ENCODE results near the gene KDSR. TPM values are rescaled to one million over a fixed set of nuclear protein-coding genes. Genes with fewer than 3 reads are reported as not detected.

The KDSR gene
- total RNA-seq, 3 donors from 2014 or later, result 33.6 to 79.4 (median 51.4) TPM

DNA sequence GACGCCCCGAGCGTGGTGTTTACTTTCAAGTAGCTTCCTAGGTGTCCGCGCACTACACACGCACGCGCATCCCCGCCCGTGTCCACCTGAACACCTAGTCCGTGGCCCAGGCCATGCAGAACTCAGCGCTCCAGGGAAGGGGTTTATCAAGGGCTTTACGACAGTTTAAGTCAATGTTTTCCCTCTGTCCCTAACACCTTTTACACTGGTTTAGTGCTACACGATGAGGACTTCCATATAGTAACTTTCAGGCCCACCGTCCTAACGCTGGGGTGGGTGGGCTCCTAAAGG lies 46.1 kb downstream of the KDSR start:
- H3K9me3 ChIP-seq, result no peaks in the 10 kb centered on the region
- no peak overlapping the region for H3K4me3 ChIP-seq
- H3K4me1 ChIP-seq (ENCODE audit: low read depth), result no peaks in the 10 kb centered on the region
- H3K36me3 ChIP-seq (ENCODE audit: low read depth), result no peaks in the 10 kb centered on the region
- TF ChIP-seq, protein P1, sequence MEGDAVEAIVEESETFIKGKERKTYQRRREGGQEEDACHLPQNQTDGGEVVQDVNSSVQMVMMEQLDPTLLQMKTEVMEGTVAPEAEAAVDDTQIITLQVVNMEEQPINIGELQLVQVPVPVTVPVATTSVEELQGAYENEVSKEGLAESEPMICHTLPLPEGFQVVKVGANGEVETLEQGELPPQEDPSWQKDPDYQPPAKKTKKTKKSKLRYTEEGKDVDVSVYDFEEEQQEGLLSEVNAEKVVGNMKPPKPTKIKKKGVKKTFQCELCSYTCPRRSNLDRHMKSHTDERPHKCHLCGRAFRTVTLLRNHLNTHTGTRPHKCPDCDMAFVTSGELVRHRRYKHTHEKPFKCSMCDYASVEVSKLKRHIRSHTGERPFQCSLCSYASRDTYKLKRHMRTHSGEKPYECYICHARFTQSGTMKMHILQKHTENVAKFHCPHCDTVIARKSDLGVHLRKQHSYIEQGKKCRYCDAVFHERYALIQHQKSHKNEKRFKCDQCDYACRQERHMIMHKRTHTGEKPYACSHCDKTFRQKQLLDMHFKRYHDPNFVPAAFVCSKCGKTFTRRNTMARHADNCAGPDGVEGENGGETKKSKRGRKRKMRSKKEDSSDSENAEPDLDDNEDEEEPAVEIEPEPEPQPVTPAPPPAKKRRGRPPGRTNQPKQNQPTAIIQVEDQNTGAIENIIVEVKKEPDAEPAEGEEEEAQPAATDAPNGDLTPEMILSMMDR (IDR thresholded peaks at IDR 0.05), result no peak
- DNase-seq (peak in 1 of 3 donors; percentile 75), ATAC-seq (peak; percentile 38)
- intact Hi-C loops (cut with DNase I, micrococcal nuclease), result loop anchor here (5.0 to 10.0 kb wide), 3 partner anchors 189 to 309 kb away; no protein-coding TSS in a partner anchor

DNA sequence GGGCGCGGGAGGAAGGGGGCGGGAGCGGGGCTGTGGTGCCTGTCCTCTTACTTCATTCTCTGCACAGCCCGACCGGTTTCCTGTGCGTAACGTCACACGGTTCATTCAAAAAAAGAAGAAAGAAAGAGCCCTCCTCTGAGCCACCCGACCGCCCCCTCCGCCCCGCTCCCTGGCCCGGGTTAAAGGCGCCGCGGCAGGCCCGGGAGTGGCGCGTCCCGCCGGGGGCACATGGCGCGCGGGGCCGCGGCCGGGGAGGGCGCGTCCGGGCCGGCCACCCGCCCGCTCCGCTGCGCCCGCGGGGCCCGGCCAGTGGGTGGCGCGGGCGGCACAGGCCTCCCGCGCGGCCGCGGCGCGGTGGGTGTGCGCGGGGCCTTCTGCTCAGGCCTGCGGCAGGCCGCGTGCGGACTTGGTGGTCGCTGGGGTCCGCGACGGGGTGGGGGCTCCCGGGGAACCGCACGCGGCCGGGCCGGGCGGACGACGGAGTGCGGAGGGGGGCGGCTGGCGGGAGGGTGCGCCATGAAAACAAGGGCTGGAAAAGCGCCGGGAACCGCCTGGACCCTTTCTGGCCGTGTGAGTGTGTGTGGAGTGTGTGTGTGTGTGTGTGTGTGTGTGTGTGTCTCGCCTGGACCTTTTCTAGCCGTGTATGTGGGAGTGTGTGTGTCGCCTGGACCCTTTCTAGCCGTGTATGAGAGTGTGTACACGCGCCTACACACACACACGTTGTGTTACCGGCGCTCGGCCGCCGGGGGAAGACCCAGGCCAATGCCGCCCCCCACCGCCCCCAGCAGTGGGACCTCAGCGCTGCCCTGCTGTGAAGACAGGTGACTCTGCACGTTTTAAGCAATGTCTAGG lies 46.7 kb downstream of the KDSR start:
- DNase-seq, result peak; percentile 87 to 91 (median 88)
- Histone ChIP-seq H3K4me3 (peak overlapping the region; percentile 48), H3K4me1 (ENCODE audit: low read depth) (no peaks in the 10 kb centered on the region), H3K36me3 (ENCODE audit: low read depth) (no peaks in the 10 kb centered on the region), H3K9me3 (no peaks in the 10 kb centered on the region)
- intact Hi-C loops (cut with DNase I, micrococcal nuclease), result loop anchor here (5.0 to 10.0 kb wide), 3 partner anchors 188 to 308 kb away; no protein-coding TSS in a partner anchor
- peak; percentile 73 for ATAC-seq
- TF ChIP-seq, protein P1 (IDR thresholded peaks at IDR 0.05), result peak; percentile 5

DNA sequence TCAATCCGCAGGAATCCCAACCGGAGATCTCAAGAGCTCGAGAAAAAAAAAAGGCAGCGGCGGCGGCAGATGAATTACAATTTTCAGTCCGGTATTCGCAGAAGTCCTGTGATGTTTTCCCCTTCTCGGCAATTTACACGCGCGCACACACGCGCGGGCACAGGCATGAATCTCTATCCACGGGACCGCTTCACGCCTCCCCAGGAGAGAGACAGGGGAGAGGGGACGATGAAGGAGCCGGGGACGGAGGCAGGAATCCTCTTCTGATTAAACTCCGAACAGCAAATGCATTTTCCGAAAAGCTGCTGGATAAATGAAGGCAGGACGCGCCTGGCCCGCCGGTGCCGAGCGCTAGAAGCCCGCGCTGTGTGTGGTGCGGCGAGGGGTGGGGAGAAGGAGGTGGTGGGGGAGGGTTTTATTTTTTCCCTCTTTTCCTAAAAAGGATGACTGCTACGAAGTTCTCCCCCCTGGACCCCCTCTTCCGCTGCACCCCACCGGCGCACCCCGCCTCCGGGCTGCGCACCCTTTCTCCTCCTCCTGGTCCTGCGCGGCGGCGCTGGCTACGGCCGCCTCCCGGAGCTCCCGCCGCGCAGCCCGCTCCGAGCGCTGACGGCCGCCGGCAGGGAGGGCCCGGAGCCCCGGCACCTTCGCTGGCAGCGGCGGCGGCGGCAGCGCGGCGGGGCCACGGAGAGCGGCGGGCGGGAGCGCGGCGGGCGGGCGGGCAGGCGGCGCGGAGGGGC lies 47.5 kb downstream of the KDSR start, which contains the start of gene BCL2:
Gene BCL2, minus strand, starts transcription at position 387 of the 740 bp plus-strand sequence.
- peak within 1 kb of the TSS; percentile 48 for H3K4me3 ChIP-seq
- DNase-seq (peak in 1 of 3 donors; percentile 46), ATAC-seq (peak; percentile 21)
- TF ChIP-seq, protein P1 (IDR thresholded peaks at IDR 0.05), result no peak
- H3K4me1 ChIP-seq (ENCODE audit: low read depth), result no peaks in the 10 kb centered on the region
- H3K9me3 ChIP-seq, result no peaks in the 10 kb centered on the region
- no peaks in the 10 kb centered on the region for H3K36me3 ChIP-seq (ENCODE audit: low read depth)
- intact Hi-C loops (cut with DNase I, micrococcal nuclease), result loop anchor here (5.0 to 10.0 kb wide), 5 partner anchors 65 to 307 kb away; no protein-coding TSS in a partner anchor

DNA sequence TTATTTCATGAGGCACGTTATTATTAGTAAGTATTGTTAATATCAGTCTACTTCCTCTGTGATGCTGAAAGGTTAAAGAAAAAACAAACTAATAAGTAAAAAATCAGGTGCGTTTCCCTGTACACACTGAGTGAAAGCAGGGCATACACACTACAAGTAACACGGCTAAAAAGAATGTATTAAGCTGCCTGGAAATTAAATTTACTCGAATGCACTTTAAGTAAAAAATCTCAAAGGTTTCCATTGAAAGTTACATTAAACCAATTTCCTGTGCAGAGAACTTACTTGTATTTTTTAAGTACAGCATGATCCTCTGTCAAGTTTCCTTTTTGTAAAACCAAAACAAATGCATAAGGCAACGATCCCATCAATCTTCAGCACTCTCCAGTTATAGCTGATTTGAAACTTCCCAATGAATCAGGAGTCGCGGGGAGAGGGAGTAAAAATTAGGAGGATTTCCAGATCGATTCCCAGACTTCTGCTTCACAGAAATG lies 48.1 kb downstream of the KDSR start:
- TF ChIP-seq, protein P1 (IDR thresholded peaks at IDR 0.05), result no peak
- DNase-seq (no peak), ATAC-seq (no peak)
- intact Hi-C loops (cut with DNase I, micrococcal nuclease), result loop anchor here (10.0 kb wide), 2 partner anchors 64 to 74 kb away; no protein-coding TSS in a partner anchor
- no peaks in the 10 kb centered on the region for H3K9me3 ChIP-seq
- no peaks in the 10 kb centered on the region for H3K36me3 ChIP-seq (ENCODE audit: low read depth)
- peak overlapping the region; percentile 48 for H3K4me3 ChIP-seq
- H3K4me1 ChIP-seq (ENCODE audit: low read depth), result no peaks in the 10 kb centered on the region

DNA sequence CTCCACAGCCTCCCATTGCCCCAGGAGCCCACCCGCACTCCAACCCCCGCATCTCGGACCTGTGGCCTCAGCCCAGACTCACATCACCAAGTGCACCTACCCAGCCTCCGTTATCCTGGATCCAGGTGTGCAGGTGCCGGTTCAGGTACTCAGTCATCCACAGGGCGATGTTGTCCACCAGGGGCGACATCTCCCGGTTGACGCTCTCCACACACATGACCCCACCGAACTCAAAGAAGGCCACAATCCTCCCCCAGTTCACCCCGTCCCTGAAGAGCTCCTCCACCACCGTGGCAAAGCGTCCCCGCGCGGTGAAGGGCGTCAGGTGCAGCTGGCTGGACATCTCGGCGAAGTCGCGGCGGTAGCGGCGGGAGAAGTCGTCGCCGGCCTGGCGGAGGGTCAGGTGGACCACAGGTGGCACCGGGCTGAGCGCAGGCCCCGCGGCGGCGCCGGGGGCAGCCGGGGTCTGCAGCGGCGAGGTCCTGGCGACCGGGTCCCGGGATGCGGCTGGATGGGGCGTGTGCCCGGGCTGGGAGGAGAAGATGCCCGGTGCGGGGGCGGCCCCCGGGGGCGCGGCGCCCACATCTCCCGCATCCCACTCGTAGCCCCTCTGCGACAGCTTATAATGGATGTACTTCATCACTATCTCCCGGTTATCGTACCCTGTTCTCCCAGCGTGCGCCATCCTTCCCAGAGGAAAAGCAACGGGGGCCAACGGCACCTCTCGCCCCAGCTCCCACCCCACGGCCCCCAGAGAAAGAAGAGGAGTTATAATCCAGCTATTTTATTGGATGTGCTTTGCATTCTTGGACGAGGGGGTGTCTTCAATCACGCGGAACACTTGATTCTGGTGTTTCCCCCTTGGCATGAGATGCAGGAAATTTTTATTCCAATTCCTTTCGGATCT lies 48.8 kb downstream of the KDSR start:
- Histone ChIP-seq H3K4me3 (peak overlapping the region; percentile 42), H3K36me3 (ENCODE audit: low read depth) (no peaks in the 10 kb centered on the region), H3K9me3 (no peaks in the 10 kb centered on the region), H3K4me1 (ENCODE audit: low read depth) (peaks cover under 1% of the 10 kb centered on the region)
- TF ChIP-seq, protein P1 (IDR thresholded peaks at IDR 0.05), result peak; percentile 57
- DNase-seq (peak; percentile 81 to 90 (median 87)), ATAC-seq (peak; percentile 68)
- intact Hi-C loops (cut with DNase I, micrococcal nuclease), result loop anchor here (10.0 kb wide), 2 partner anchors 63 to 73 kb away; no protein-coding TSS in a partner anchor
